ENCODE measurements around the gene KLHDC8B. TPM values are rescaled to one million over a fixed set of nuclear protein-coding genes. Genes with fewer than 3 reads are reported as not detected.

Gene KLHDC8B
- polyA plus RNA-seq, 3 donors, result 7.5 to 16.7 (median 12.9) TPM

DNA sequence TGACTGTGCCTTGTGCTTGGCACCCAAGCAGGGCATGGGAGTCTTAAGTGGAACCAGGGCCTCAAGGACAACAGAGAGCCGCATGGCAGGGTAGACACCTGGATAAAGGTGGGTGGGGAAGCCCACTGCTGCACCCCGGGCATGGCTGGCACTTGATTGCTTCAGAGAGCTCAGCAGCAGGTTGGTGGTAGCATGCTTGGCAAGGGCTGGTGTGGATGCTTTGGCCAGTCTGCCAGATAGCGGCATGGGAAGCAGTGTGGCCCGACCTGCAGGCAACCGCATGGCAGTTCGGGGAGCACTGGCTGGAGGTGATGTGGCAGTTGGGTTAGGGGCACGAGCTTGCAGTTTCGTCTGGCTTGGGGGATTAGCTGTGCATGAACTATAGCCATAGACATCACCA, 7.8 kb upstream of the KLHDC8B start:
- 96% methylated on average over 8 of the region's 8 CpGs for whole genome bisulfite sequencing (ENCODE audit: insufficient coverage)
- H3K36me3 ChIP-seq (replicated peaks in 1 of 2; ENCODE audit: control insufficient read depth in 1 of 2, insufficient read depth in 2 of 2, low read length in 2 of 2), result peaks cover 13 to 30% of the 10 kb centered on the region in 2 donors
- Mint-ChIP-seq H3K4me1 (peaks cover 32% of the 10 kb centered on the region), H3K27me3 (ENCODE audit: low read depth in 3 of 3) (peaks cover 0 to 6% (median 2%) of the 10 kb centered on the region in 3 donors), H3K36me3 (peaks cover 22 to 47% of the 10 kb centered on the region in 2 donors), H3K27ac (no peak overlapping the region), H3K9me3 (peaks cover 0 to 14% (median 6%) of the 10 kb centered on the region in 7 donors), H3K4me3 (no peak overlapping the region)
- no peak overlapping the region for H2AFZ ChIP-seq (ENCODE audit: insufficient read depth, low read depth, low read length, poor library complexity, severe bottlenecking)
- H4K20me1 ChIP-seq (ENCODE audit: insufficient read depth, low read length), result peaks cover 35% of the 10 kb centered on the region
- peak in 1 of 3 donors; percentile 3 for DNase-seq
- H3K9ac ChIP-seq (ENCODE audit: insufficient read depth, low read length, poor library complexity, severe bottlenecking), result no peak overlapping the region
- no peaks in the 10 kb centered on the region for H3K27me3 ChIP-seq (ENCODE audit: control insufficient read depth in 2 of 2, insufficient read depth in 2 of 2, low read length in 2 of 2)
- H3K27ac ChIP-seq (ENCODE audit: low read depth in 1 of 2, low read length in 2 of 2), result no peak overlapping the region
- H3K4me2 ChIP-seq (replicated peaks; ENCODE audit: extremely low read depth, low read length, poor library complexity, severe bottlenecking), result no peak overlapping the region
- peaks cover 0 to 7% of the 10 kb centered on the region in 2 donors for H3K9me3 ChIP-seq (replicated peaks in 1 of 2; ENCODE audit: control insufficient read depth in 1 of 2, insufficient read depth in 1 of 2, low read length in 2 of 2)
- no peak overlapping the region for H3K4me3 ChIP-seq (replicated peaks in 1 of 3; ENCODE audit: low read depth in 2 of 3, low read length in 3 of 3)
- H3K79me2 ChIP-seq (ENCODE audit: insufficient read depth, low read length), result peaks cover 40% of the 10 kb centered on the region
- TF ChIP-seq CTCF (IDR thresholded peaks at IDR 0.05), result no peak
- H3K4me1 ChIP-seq (ENCODE audit: control insufficient read depth in 1 of 2, insufficient read depth in 2 of 2, low read length in 2 of 2), result peaks cover 26 to 49% of the 10 kb centered on the region in 2 donors
- intact Hi-C loops (cut with micrococcal nuclease), result no loop called here

GRCh38 chr3:49164983-49165720, 6.2 kb upstream of the KLHDC8B start:
- H3K4me1 Mint-ChIP-seq, result peaks cover 30% of the 10 kb centered on the region
- H3K4me2 ChIP-seq (replicated peaks; ENCODE audit: extremely low read depth, low read length, poor library complexity, severe bottlenecking), result peak overlapping the region; percentile 80
- peak overlapping the region; percentile 83 to 94 (median 89) for H3K27ac Mint-ChIP-seq
- peaks cover 40% of the 10 kb centered on the region for H3K79me2 ChIP-seq (ENCODE audit: insufficient read depth, low read length)
- H3K27me3 ChIP-seq (ENCODE audit: control insufficient read depth in 2 of 2, insufficient read depth in 2 of 2, low read length in 2 of 2), result no peaks in the 10 kb centered on the region
- peaks cover 22 to 45% of the 10 kb centered on the region in 2 donors for H3K36me3 Mint-ChIP-seq
- 57% methylated on average over 5 of the region's 6 CpGs for WGBS (ENCODE audit: insufficient coverage)
- H3K9me3 ChIP-seq (replicated peaks in 1 of 2; ENCODE audit: control insufficient read depth in 1 of 2, insufficient read depth in 1 of 2, low read length in 2 of 2), result peaks cover 0 to 7% of the 10 kb centered on the region in 2 donors
- peak overlapping the region; percentile 85 to 91 for H3K4me3 Mint-ChIP-seq
- no peak for DNase-seq
- peaks cover 0 to 9% (median 2%) of the 10 kb centered on the region in 3 donors for H3K27me3 Mint-ChIP-seq (ENCODE audit: low read depth in 3 of 3)
- H3K4me1 ChIP-seq (ENCODE audit: control insufficient read depth in 1 of 2, insufficient read depth in 2 of 2, low read length in 2 of 2), result peaks cover 26 to 49% of the 10 kb centered on the region in 2 donors
- intact Hi-C loops (cut with micrococcal nuclease), result no loop called here
- peak overlapping the region; percentile 63 to 80 for H3K27ac ChIP-seq (ENCODE audit: low read depth in 1 of 2, low read length in 2 of 2)
- peaks cover 35% of the 10 kb centered on the region for H4K20me1 ChIP-seq (ENCODE audit: insufficient read depth, low read length)
- peaks cover 13 to 30% of the 10 kb centered on the region in 2 donors for H3K36me3 ChIP-seq (replicated peaks in 1 of 2; ENCODE audit: control insufficient read depth in 1 of 2, insufficient read depth in 2 of 2, low read length in 2 of 2)
- no peak for TF ChIP-seq CTCF (IDR thresholded peaks at IDR 0.05)
- H3K9me3 Mint-ChIP-seq, result peaks cover 0 to 14% (median 7%) of the 10 kb centered on the region in 7 donors
- H2AFZ ChIP-seq (ENCODE audit: insufficient read depth, low read depth, low read length, poor library complexity, severe bottlenecking), result peak overlapping the region; percentile 99
- H3K9ac ChIP-seq (ENCODE audit: insufficient read depth, low read length, poor library complexity, severe bottlenecking), result peak overlapping the region; percentile 72
- H3K4me3 ChIP-seq (replicated peaks in 1 of 3; ENCODE audit: low read depth in 2 of 3, low read length in 3 of 3), result peak overlapping the region; percentile 66 to 88 (median 84)

Data from CD14-positive monocyte (primary cell).